Heart right ventricle (tissue), 16 donors: Measurements from ENCODE around the gene CD200. TPM values are rescaled to one million over a fixed set of nuclear protein-coding genes. Genes with fewer than 3 reads are reported as not detected.

Experiments
- ATAC-seq, 8 donors: fragments of 200-7000 bp; cut with Tn5 transposase; one replicate each; pipeline ENCODE4 v1.9.1; 2020; ENCODE audit warnings: mild to moderate bottlenecking in 8 of 8, moderate library complexity in 8 of 8, moderate number of reproducible peaks in 1 of 8
- DNase-seq, 2 donors: peaks; one replicate each; pipeline ENCODE4 v3.0.0-alpha.2; 2020
- H3K27ac ChIP-seq, 10 donors: fragments of 200-600 bp; sonication (generic) in 2 of 10; one replicate each; pipeline versions ENCODE4 v1.5.0 to v1.8.0; 2020 to 2022; ENCODE audit warnings: mild to moderate bottlenecking in 3 of 10
- H3K27me3 ChIP-seq, 7 donors: fragments of 200-600 bp; one replicate each; pipeline ENCODE4 v1.8.0; 2021 to 2022; ENCODE audit warnings: mild to moderate bottlenecking in 2 of 7
- H3K36me3 ChIP-seq, 9 donors: fragments of 200-600 bp; sonication (generic) in 1 of 9; one replicate each; pipeline versions ENCODE4 v1.5.0 to v1.8.0; 2020 to 2022; ENCODE audit warnings: mild to moderate bottlenecking in 2 of 9
- H3K4me1 ChIP-seq, 9 donors: fragments of 200-600 bp; sonication (generic) in 1 of 9; one replicate each; pipeline versions ENCODE4 v1.5.0 to v1.8.0; 2020 to 2022; ENCODE audit warnings: mild to moderate bottlenecking in 4 of 9
- H3K4me3 ChIP-seq, 10 donors: fragments of 200-600 bp; sonication (generic) in 2 of 10; one replicate each; pipeline versions ENCODE4 v1.5.0 to v1.8.0; 2020 to 2022; ENCODE audit warnings: mild to moderate bottlenecking in 7 of 10, moderate library complexity in 2 of 10
- H3K9me3 ChIP-seq, 11 donors: fragments of 200-600 bp in 10 of 11; sonication (generic) in 2 of 11; one replicate each; pipeline versions ENCODE4 v1.5.0 to v1.8.0; 2013 to 2022; ENCODE audit warnings: mild to moderate bottlenecking in 2 of 11, control low read depth in 1 of 11, moderate library complexity in 1 of 11
- WGBS, 2 donors: extraction: QIAGEN DNeasy Blood & Tissue Kit; methylation state at CpG; one replicate each; pipeline ENCODE4 v1.1.7; 2013; ENCODE audit warnings: inconsistent platforms in 1 of 2; 5-methylcytosine and 5-hydroxymethylcytosine counted together
- intact Hi-C, 10 donors: fragments of 100-400 bp; cut with DNase I; formaldehyde crosslinking; loops; one replicate each; pipeline versions ENCODE4 v1.11.1 to v1.14.2; 2022
- polyA plus RNA-seq, 2 donors: library from polyadenylated mRNA; stranded (reverse); fragments of 200-250 nt; gene quantifications; one replicate each; pipeline ENCODE4 v1.2.3, GENCODE V29; 2013
- total RNA-seq, 10 donors: library from RNA; stranded (reverse); fragmentation: NEBNext Ultra II Directional in 3 of 10; extraction: Animal tissue kit (Norgen Biotek cat#: 25700) in 3 of 10; gene quantifications; one replicate each; pipeline versions ENCODE4 v1.2.1 to v1.2.4, GENCODE V29; 2021 to 2023
- TF ChIP-seq, protein P1 (sequence below), 9 donors: fragments of 200-600 bp; sonication (generic) in 2 of 9; IDR thresholded peaks; one replicate each; pipeline versions ENCODE4 v1.5.0 to v1.8.0; 2021 to 2022; ENCODE audit warnings: antibody characterized with exemption in 9 of 9, mild to moderate bottlenecking in 5 of 9, moderate library complexity in 1 of 9
- donor health status: Arrhythmogenic right ventricular cardiomyopathy.
- donor health status: ischemic (EF 13 %, LVEDD 7.1; RV severe dilation, severe dysfunction).
- donor health status: healthy with polysubstance abuse.
- donor health status: DM: no; HTN: yes; CAD: no.
- donor health status: DM: no; HTN: no; CAD: no.
- donor health status: ischemic (EF 25% LVEDD 6.9; RV normal size, moderate dysfunction).
- donor health status: ischemic (EF 25% LVEDD 5.7; RV mildly dilated, moderate dysfunction).
- donor health status: healthy.
- donor health status: DM: yes; HTN: yes; CAD: no.
- donor health status: Ischemic cardiomyopathy.
- donor health status: ischemic (EF 35%, LVEDD 5.7; RV mildly dilated, moderate dysfunction).
- donor health status: nonischemic (EF 11% LVEDD 7.7; RV severe dilation, severe dysfunction).
- donor health status: DM: yes; HTN: yes; CAD: no.
- donor health status: PGD.
- donor health status: ischemic (EF 29% LVEDD 5.4; RV normal size, mild dysfunction).
- donor health status: nonischemic (EF 23%, LVEDD 6.1; RV moderate dilation, normal function).

CD200 gene
- total and polyA plus RNA-seq, 12 donors: 0.44 to 3.3 (median 1.2) TPM

DNA sequence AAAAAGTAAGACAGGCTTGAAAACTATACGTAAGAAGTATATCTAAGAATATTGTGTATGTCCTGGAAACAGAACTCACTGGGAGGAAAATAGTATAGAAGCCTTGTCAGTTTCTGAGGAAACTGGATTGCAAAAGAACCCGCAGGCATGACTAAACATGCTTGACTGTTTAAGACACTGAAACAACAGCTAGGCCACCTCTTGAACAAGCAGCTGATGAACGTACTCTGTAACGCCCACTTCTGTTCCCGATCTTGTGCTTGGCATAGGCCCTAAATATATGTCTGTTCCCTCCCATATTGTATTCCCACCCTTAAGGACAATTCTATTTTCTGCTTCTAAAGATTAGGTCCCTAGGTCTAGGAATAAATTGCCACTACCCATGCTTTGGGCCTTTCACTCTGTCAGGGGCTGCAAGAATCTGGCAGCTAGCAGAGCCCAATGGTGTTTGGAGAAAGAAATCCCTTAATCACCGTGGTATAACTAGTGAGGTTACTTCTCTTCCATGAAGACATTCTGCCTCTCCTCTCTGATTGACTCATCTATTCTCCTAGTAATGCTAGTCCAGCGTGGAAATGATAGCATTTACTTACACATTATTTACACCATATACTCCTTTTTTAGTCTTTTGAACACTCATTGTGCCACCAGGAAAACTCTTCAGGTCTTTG, 46.2 kb downstream of the CD200 start:
- Histone ChIP-seq H3K36me3 (no peaks in the 10 kb centered on the region), H3K4me1 (peaks cover 3 to 49% (median 33%) of the 10 kb centered on the region in 9 donors), H3K4me3 (no peak overlapping the region), H3K9me3 (no peaks in the 10 kb centered on the region), H3K27ac (peak overlapping the region in 1 of 10 donors; percentile 72), H3K27me3 (no peaks in the 10 kb centered on the region)
- ATAC-seq (no peak), DNase-seq (no peak)
- intact Hi-C loops: no loop called here
- WGBS, 2 donors: 86 to 87% methylated on average over 7 of the region's 7 CpGs
- TF ChIP-seq, protein P1, sequence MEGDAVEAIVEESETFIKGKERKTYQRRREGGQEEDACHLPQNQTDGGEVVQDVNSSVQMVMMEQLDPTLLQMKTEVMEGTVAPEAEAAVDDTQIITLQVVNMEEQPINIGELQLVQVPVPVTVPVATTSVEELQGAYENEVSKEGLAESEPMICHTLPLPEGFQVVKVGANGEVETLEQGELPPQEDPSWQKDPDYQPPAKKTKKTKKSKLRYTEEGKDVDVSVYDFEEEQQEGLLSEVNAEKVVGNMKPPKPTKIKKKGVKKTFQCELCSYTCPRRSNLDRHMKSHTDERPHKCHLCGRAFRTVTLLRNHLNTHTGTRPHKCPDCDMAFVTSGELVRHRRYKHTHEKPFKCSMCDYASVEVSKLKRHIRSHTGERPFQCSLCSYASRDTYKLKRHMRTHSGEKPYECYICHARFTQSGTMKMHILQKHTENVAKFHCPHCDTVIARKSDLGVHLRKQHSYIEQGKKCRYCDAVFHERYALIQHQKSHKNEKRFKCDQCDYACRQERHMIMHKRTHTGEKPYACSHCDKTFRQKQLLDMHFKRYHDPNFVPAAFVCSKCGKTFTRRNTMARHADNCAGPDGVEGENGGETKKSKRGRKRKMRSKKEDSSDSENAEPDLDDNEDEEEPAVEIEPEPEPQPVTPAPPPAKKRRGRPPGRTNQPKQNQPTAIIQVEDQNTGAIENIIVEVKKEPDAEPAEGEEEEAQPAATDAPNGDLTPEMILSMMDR (IDR thresholded peaks at IDR 0.05): no peak

DNA sequence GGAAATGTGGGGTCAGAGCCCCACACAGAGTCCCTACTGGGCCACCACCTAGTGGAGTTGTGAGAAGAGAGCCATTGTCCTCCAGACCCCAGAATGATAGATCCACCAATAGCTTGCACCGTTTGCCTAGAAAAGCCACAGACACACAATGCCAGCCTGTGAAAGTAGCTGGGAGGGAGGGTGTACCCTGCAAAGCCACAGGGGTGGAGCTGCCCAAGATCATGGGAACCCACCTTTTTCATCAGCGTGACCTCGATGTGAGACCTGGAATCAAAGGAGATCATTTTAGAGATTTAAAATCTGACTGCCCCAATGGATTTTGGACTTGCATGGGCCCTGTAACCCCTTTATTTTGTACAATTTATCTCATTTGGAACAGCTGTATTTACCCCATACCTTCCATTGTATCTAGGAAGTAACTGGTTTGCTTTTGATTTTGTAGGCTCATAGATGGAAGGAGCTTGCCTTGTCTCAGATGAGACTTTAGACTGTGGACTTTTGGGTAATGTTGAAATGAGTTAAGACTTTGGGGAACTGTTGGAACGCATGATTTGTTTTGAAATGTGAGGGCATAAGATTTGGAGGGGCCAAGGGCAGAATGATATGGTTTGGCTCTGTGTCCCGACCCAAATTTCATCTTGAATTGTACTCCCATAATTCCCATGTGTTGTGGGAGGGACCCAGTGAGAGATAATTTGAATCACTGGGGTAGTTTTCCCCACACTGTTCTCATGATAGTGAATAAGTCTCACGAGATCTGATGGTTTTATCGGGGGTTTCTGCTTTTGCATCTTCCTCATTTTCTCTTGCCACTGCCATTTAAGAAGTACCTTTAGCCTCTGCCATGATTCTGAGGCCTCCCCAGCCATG, 49.0 kb downstream of the CD200 start:
- Histone ChIP-seq H3K4me1 (peaks cover 0 to 29% (median 8%) of the 10 kb centered on the region in 9 donors), H3K9me3 (no peaks in the 10 kb centered on the region), H3K4me3 (no peak overlapping the region), H3K27ac (no peak overlapping the region), H3K36me3 (no peaks in the 10 kb centered on the region), H3K27me3 (no peaks in the 10 kb centered on the region)
- TF ChIP-seq, protein P1 (IDR thresholded peaks at IDR 0.05): no peak
- intact Hi-C loops: no loop called here
- ATAC-seq (no peak), DNase-seq (no peak)
- WGBS, 2 donors: 86 to 87% methylated on average over 7 of the region's 7 CpGs

DNA sequence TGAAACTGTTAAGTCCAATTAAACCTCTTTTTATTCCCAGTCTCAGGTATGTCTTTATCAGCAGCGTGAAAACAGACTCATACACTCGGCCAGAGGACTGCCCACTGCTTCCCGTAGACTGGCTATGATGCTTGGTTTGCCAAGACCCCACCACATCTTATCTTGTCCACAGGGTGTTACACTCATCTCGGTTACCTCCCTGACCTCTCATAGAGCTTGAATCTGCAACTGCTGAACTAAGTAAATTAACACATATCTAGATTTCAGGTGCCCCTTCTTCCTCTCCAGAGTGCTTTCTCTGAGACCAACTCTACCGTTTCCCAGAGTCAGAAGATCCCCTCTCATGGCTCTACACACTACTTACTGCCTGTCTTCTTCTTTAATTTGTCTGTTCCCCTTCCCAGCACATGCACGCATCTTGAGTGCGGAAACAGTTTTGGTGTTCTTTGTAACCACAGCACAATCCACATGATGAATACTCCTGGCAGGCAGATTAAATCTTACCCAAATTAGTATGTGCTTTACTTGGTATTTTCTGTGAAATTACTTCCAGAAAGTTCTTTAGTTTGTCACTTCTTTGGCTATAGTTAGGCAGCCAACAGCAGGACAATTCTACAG, 49.7 kb downstream of the CD200 start:
- no peaks in the 10 kb centered on the region for H3K36me3 ChIP-seq
- peaks cover 0 to 21% (median under 1%) of the 10 kb centered on the region in 9 donors for H3K4me1 ChIP-seq
- no peak overlapping the region for H3K4me3 ChIP-seq
- ATAC-seq (no peak), DNase-seq (no peak)
- intact Hi-C loops: no loop called here
- H3K27ac ChIP-seq: no peak overlapping the region
- 83 to 86% methylated on average over 7 of the region's 7 CpGs for WGBS, 2 donors
- no peaks in the 10 kb centered on the region for H3K9me3 ChIP-seq
- TF ChIP-seq, protein P1 (IDR thresholded peaks at IDR 0.05): no peak
- no peaks in the 10 kb centered on the region for H3K27me3 ChIP-seq

DNA sequence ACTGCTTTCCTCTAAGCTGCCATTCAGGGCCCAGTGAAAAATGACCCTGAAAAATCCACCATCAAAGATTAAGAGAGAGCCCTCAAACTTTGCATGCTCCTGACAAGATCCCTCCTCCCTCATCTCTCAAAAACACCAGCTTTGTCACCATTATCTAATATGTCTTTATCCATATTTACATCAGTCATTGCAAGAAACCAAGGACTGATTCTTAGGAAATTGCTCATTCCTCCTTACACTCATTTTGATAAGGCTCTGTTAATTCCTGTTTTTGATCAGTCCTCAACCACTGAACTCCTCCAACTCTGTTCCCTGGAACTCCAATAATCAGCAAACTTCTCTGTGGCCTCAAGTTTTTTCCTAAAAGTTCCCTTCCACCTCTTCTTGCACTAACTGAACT, 51.8 kb downstream of the CD200 start:
- no peak for ATAC-seq
- H3K4me1 ChIP-seq: peaks cover 0 to 17% (median 4%) of the 10 kb centered on the region in 9 donors

More for the DNA sequence above, 51.8 kb downstream of the CD200 start:
- intact Hi-C loops: no loop called here
- DNase-seq: no peak
- Histone ChIP-seq H3K27ac (no peak overlapping the region), H3K27me3 (no peaks in the 10 kb centered on the region), H3K4me3 (no peak overlapping the region), H3K36me3 (no peaks in the 10 kb centered on the region), H3K9me3 (no peaks in the 10 kb centered on the region)
- TF ChIP-seq, protein P1 (IDR thresholded peaks at IDR 0.05): no peak
